Activated CD8-positive, alpha-beta memory T cell treated with anti-CD3 and anti-CD28 coated beads for 4 hours (primary cell): ENCODE data around the gene NDUFB5.
A peak's percentile ranks its signal among the peaks of the same experiment; 100 is the strongest.

Experiments used
- DNase-seq, 2 donors: peaks; one replicate each; pipeline ENCODE4 v3.0.0-alpha.2; 2020; ENCODE audit warnings: low read depth in 2 of 2

NDUFB5 gene

DNA sequence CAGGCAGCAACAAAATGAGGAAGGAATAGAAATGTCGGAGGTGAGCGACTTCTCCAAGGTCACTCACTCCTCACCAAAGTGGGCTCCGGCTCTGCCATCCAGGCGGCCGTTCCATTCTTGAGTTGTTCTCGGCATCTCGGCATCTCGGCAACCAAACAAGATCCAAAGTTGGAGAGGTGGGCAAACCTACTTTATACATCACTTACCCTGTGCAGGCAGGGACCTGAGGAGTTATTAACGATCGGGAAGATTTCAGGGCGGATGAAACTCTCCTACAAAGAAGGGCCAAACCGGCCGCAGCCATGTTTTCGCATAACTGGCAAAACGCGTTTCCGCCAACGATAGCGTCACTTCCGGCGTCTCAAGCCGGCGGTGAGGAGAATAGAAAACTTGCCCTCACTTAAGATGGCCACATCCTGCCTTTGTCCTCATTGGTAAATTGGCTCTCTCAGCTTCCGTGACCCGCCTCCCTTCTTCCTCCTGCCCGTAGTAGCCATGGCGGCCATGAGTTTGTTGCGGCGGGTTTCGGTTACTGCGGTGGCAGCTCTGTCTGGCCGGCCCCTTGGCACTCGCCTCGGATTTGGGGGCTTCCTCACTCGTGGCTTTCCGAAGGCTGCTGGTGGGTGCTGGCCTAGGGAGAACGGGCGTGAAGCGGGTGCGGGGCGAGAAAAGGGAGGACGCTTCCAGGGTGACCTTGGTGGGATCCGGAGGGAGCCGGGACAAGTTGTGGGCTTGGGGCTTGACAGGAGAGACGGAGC, at the start of gene NDUFB5, which contains the start of gene MRPL47:
TSS of gene NDUFB5 (plus strand) at position 474 of the 758 bp plus-strand sequence. CDS start at position 496, 22 bp downstream.
TSS of gene MRPL47 (minus strand) at position 318 of the 758 bp plus-strand sequence. CDS start at position 304, 14 bp downstream.
- DNase-seq: peak; percentile 86 to 90

DNA sequence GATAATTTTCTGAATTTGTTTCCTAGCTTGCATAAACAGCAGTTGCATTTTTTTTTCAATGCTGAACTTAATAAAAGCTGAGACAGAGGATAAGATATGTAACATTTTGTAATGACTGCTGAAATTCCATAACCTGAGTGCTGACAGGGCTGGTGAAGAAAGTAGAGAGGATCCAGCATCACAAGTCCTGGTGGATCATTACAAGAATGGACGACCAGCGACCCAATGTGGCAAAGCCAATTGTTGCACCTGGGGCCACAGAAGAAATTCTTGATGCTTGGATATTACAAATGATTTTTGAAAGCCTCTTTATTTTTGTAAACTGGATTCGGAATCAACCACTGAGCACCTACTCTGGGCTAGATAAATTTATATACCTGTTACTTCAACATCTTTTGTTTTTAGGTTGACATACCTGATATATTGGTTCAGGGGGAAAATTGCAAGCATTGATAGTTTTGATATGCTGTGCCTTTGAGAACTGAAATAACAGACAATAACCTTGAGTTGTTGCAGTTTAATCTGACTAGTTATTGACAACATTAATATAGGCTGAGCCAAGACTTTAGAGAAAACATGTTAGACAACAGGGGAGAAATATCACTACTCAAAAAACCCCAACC, 45.7 kb upstream of the NDUFB5 start:
- peak; percentile 5 to 6 for DNase-seq

- DNase-seq: no peak
These were observed 43.8 kb upstream of the NDUFB5 start for GRCh38 chr3:179560791-179561190.

- DNase-seq: peak; percentile 97 to 99
These were observed 41.9 kb upstream of the NDUFB5 start, which contains the start of gene ACTL6A for GRCh38 chr3:179562591-179563270. TSS of gene ACTL6A (plus strand) at chr3:179562926. CDS start at chr3:179563093, 167 bp downstream.

DNA sequence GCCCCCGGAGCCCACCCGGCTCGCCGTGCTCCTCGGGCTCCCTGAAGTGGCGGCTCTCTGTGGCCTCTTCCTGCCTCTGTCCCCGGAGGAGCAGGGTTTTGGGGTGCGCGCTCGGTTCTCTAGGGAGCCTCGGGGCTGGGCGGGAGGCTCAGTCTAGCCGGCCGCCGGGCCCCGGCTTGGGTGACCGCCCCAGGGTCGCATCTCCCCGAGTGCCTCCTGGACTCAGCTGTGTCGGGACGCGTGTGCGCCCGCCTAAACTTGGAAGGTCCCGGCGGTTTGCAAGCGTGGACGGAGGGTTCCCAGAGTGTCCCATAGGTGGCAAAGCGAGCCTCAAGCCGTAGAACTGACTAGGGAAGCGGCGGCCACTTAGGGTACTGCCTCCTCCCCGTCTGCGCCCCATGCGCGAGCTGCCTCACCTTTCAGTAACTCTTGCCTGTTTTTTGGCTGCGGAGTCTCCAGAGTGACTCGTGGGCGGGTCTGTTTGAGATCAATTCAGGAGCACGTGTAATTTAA, 41.3 kb upstream of the NDUFB5 start:
- DNase-seq: peak; percentile 23 to 28

DNA sequence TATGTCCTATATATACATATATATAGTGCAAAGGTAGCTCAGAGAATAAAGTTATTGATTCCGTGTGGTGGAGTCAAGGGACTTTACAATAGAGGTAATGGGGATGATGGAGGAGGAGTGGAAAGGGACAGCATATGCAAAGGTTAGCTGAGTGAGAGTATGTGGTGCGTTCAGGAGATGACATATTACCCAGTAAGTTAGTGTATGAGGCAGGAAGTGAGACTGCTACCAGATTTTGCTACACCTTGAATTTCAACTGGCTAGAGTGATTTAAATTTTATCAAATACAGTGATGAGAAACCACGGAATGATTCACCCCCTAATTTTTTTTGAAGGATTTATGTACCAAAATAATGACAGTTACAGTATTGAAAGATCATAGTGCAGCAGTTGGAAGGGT, 39.1 kb upstream of the NDUFB5 start:
- no peak for DNase-seq

GRCh38 chr3:179580992-179581391, 23.6 kb upstream of the NDUFB5 start:
- no peak for DNase-seq

- no peak for DNase-seq
These were observed 15.5 kb upstream of the NDUFB5 start for GRCh38 chr3:179589143-179589542.

- DNase-seq: no peak
These were observed 13.9 kb upstream of the NDUFB5 start for GRCh38 chr3:179590669-179591068.

GRCh38 chr3:179591313-179591712, 13.3 kb upstream of the NDUFB5 start:
- no peak for DNase-seq

GRCh38 chr3:179599531-179599930, 5.1 kb upstream of the NDUFB5 start:
- no peak for DNase-seq

- DNase-seq: no peak
These were observed 1.3 kb upstream of the NDUFB5 start for GRCh38 chr3:179603321-179603720.

- no peak for DNase-seq
These were observed 763 bp upstream of the NDUFB5 start for GRCh38 chr3:179603831-179604230.

- DNase-seq: no peak
These were observed 2.0 kb downstream of the NDUFB5 start for GRCh38 chr3:179606534-179607085.

- DNase-seq: no peak
These were observed 4.5 kb downstream of the NDUFB5 start for GRCh38 chr3:179608931-179609720.

GRCh38 chr3:179610066-179610465, 5.5 kb downstream of the NDUFB5 start:
- DNase-seq: no peak

GRCh38 chr3:179613807-179614206, 9.2 kb downstream of the NDUFB5 start:
- no peak for DNase-seq

- DNase-seq: no peak
These were observed 11.0 kb downstream of the NDUFB5 start for GRCh38 chr3:179615458-179616173.

GRCh38 chr3:179622023-179622422, 17.4 kb downstream of the NDUFB5 start:
- no peak for DNase-seq

GRCh38 chr3:179624451-179624850, 19.9 kb downstream of the NDUFB5 start:
- no peak for DNase-seq
